ENCODE measurements around the gene PRKCQ.

DNA sequence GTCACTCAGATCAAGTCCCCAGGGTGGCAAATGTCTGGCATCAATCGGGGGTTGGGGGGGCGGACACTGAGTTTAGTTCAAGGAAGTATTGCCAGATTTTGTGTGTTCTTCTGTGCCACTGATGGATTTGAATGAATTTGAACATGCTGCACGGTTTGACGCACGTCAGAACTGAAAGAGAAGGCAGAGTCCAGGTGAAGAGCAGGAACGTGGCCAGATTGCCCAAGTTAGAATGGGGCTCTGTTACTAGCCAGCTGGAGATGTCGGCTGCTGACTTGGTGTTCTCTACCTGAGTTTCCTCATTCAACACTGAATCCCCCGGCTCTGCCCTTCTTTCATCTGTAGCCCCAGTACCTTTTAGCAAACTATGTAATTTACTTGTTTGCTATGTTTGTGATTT is 180.2 kb downstream of the PRKCQ start:
- TF ChIP-seq CTCF (IDR thresholded peaks at IDR 0.05; ENCODE audit: low read depth, low read length, missing input control) (no peak), RAD21 (IDR thresholded peaks at IDR 0.05) (peak in 1 of 2 donors; percentile 55), GABPA (IDR thresholded peaks at IDR 0.05 in 1 of 2, conservative IDR thresholded peaks at IDR 0.05 in 1 of 2) (no peak), ATF3 (IDR thresholded peaks at IDR 0.05) (no peak), NR2F2 (IDR thresholded peaks at IDR 0.05) (no peak), SP1 (IDR thresholded peaks at IDR 0.05) (no peak), HNF4G (IDR thresholded peaks at IDR 0.05) (no peak), JUND (IDR thresholded peaks at IDR 0.05) (no peak)
- TF ChIP-seq, protein P1, sequence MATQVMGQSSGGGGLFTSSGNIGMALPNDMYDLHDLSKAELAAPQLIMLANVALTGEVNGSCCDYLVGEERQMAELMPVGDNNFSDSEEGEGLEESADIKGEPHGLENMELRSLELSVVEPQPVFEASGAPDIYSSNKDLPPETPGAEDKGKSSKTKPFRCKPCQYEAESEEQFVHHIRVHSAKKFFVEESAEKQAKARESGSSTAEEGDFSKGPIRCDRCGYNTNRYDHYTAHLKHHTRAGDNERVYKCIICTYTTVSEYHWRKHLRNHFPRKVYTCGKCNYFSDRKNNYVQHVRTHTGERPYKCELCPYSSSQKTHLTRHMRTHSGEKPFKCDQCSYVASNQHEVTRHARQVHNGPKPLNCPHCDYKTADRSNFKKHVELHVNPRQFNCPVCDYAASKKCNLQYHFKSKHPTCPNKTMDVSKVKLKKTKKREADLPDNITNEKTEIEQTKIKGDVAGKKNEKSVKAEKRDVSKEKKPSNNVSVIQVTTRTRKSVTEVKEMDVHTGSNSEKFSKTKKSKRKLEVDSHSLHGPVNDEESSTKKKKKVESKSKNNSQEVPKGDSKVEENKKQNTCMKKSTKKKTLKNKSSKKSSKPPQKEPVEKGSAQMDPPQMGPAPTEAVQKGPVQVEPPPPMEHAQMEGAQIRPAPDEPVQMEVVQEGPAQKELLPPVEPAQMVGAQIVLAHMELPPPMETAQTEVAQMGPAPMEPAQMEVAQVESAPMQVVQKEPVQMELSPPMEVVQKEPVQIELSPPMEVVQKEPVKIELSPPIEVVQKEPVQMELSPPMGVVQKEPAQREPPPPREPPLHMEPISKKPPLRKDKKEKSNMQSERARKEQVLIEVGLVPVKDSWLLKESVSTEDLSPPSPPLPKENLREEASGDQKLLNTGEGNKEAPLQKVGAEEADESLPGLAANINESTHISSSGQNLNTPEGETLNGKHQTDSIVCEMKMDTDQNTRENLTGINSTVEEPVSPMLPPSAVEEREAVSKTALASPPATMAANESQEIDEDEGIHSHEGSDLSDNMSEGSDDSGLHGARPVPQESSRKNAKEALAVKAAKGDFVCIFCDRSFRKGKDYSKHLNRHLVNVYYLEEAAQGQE (IDR thresholded peaks at IDR 0.05): no peak
- TF ChIP-seq, protein P2, sequence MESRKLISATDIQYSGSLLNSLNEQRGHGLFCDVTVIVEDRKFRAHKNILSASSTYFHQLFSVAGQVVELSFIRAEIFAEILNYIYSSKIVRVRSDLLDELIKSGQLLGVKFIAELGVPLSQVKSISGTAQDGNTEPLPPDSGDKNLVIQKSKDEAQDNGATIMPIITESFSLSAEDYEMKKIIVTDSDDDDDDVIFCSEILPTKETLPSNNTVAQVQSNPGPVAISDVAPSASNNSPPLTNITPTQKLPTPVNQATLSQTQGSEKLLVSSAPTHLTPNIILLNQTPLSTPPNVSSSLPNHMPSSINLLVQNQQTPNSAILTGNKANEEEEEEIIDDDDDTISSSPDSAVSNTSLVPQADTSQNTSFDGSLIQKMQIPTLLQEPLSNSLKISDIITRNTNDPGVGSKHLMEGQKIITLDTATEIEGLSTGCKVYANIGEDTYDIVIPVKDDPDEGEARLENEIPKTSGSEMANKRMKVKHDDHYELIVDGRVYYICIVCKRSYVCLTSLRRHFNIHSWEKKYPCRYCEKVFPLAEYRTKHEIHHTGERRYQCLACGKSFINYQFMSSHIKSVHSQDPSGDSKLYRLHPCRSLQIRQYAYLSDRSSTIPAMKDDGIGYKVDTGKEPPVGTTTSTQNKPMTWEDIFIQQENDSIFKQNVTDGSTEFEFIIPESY (IDR thresholded peaks at IDR 0.05): no peak
- TF ChIP-seq, protein P3, sequence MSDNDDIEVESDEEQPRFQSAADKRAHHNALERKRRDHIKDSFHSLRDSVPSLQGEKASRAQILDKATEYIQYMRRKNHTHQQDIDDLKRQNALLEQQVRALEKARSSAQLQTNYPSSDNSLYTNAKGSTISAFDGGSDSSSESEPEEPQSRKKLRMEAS (IDR thresholded peaks at IDR 0.05): no peak

All from liver (tissue), 3 donors.